Measurements from ENCODE around the gene ANXA6. TPM values are rescaled to one million over a fixed set of nuclear protein-coding genes. Genes with fewer than 3 reads are reported as not detected.

Gene ANXA6
- polyA plus RNA-seq, 1 of the 3 experiments (the other 2 are of a cell fraction): 87.5 TPM

- H3K9me3 ChIP-seq: no peaks in the 10 kb centered on the region
- no peak for DNase-seq
- no peak overlapping the region for H2AFZ ChIP-seq (ENCODE audit: low read depth)
- no peak overlapping the region for H3K4me2 ChIP-seq
- H4K20me1 ChIP-seq (ENCODE audit: insufficient read depth): peaks cover 11% of the 10 kb centered on the region
- H3K27ac ChIP-seq (ENCODE audit: low read depth in 2 of 2, low read length in 1 of 2): no peak overlapping the region
- peaks cover 2% of the 10 kb centered on the region; the same call in 1 of the 2 replicates for H3K79me2 ChIP-seq (ENCODE audit: insufficient read depth)
- peaks cover 16 to 27% of the 10 kb centered on the region in 2 experiments for H3K36me3 ChIP-seq (replicated peaks in 1 of 2; ENCODE audit: control insufficient read depth in 1 of 2, insufficient read depth in 2 of 2, low read length in 1 of 2)
- no peaks in the 10 kb centered on the region for H3K9me2 ChIP-seq
- H3K27me3 ChIP-seq (ENCODE audit: insufficient read depth): no peaks in the 10 kb centered on the region
- POLR2A ChIA-PET: no interaction called here
- no peak overlapping the region for H3K4me3 ChIP-seq (ENCODE audit: low read depth in 2 of 2, low read length in 1 of 2)
- H3K4me1 ChIP-seq (ENCODE audit: control insufficient read depth in 1 of 2, insufficient read depth in 2 of 2, low read depth in 1 of 2, low read length in 1 of 2): peaks cover 8% of the 10 kb centered on the region in 2 experiments; a peak in 2 of 4 replicates
- no peak overlapping the region for H3K9ac ChIP-seq
- CTCF ChIA-PET: interaction anchor here (1.3 to 13.3 kb wide), 4 partner anchors 11 to 57 kb away, joined by 3 to 441 read pairs (median 11); no protein-coding TSS in a partner anchor
- H3F3A ChIP-seq (replicated peaks; ENCODE audit: insufficient read depth): peaks cover 4% of the 10 kb centered on the region
- WGBS (ENCODE audit: low lambda C conversion rate): 93% methylated on average over 7 of the region's 7 CpGs
- TF ChIP-seq TAF1 (IDR thresholded peaks at IDR 0.05; ENCODE audit: borderline replicate concordance, low read depth, low read length) (no peak), CHD2 (IDR thresholded peaks at IDR 0.05; ENCODE audit: low read length, partially characterized antibody) (no peak)
Observed at GRCh38 chr5:151058891-151059489, 98.6 kb downstream of the ANXA6 start.

- no peaks in the 10 kb centered on the region for H3K9me3 ChIP-seq
- TF ChIP-seq CTCF (IDR thresholded peaks at IDR 0.05) (peak; percentile 16; the same call in 1 of the 2 replicates), REST (IDR thresholded peaks at IDR 0.05; ENCODE audit: low read depth, low read length) (no peak)
- no peak overlapping the region for H3K4me3 ChIP-seq (ENCODE audit: low read depth in 2 of 2, low read length in 1 of 2)
- H3K4me2 ChIP-seq: no peak overlapping the region
- WGBS (ENCODE audit: low lambda C conversion rate): 92% methylated on average over 3 of the region's 5 CpGs
- H3K36me3 ChIP-seq (replicated peaks in 1 of 2; ENCODE audit: control insufficient read depth in 1 of 2, insufficient read depth in 2 of 2, low read length in 1 of 2): peaks cover 16 to 27% of the 10 kb centered on the region in 2 experiments
- peaks cover 6 to 8% of the 10 kb centered on the region in 2 experiments; a peak in 2 of 4 replicates for H3K4me1 ChIP-seq (ENCODE audit: control insufficient read depth in 1 of 2, insufficient read depth in 2 of 2, low read depth in 1 of 2, low read length in 1 of 2)
- H3K27ac ChIP-seq (ENCODE audit: low read depth in 2 of 2, low read length in 1 of 2): no peak overlapping the region
- no peak for DNase-seq
- no peaks in the 10 kb centered on the region for H3K79me2 ChIP-seq (ENCODE audit: insufficient read depth)
- H4K20me1 ChIP-seq (ENCODE audit: insufficient read depth): peaks cover 6% of the 10 kb centered on the region
- no peaks in the 10 kb centered on the region for H3K9me2 ChIP-seq
- CTCF ChIA-PET: interaction anchor here (1.3 to 13.3 kb wide), 4 partner anchors 11 to 56 kb away, joined by 3 to 441 read pairs (median 11); no protein-coding TSS in a partner anchor
- no peak overlapping the region for H2AFZ ChIP-seq (ENCODE audit: low read depth)
- no peak overlapping the region for H3K9ac ChIP-seq
- H3K27me3 ChIP-seq (ENCODE audit: insufficient read depth): no peaks in the 10 kb centered on the region
- peaks cover 4% of the 10 kb centered on the region for H3F3A ChIP-seq (replicated peaks; ENCODE audit: insufficient read depth)
- POLR2A ChIA-PET: no interaction called here
Observed at GRCh38 chr5:151058301-151058700, 99.3 kb downstream of the ANXA6 start.

All from SK-N-SH (cell line).